HPDE6-E6E7 (cell line): ENCODE data around the gene PLBD2.

ENCODE experiments used
- DNase-seq: peaks from one replicate; pipeline ENCODE4 v3.0.0; 2011; ENCODE audit warnings: missing footprints; ENCODE audit errors: extremely low spot score

Gene PLBD2

GRCh38 chr12:113369391-113369985, 11.1 kb downstream of the PLBD2 start:
- no peak for DNase-seq

GRCh38 chr12:113370923-113371682, 12.7 kb downstream of the PLBD2 start:
- no peak for DNase-seq

- no peak for DNase-seq
These were observed 13.4 kb downstream of the PLBD2 start for GRCh38 chr12:113371808-113372207.

GRCh38 chr12:113372371-113372770, 14.0 kb downstream of the PLBD2 start:
- DNase-seq, result no peak

- no peak for DNase-seq
These were observed 15.1 kb downstream of the PLBD2 start for GRCh38 chr12:113373440-113373839.

GRCh38 chr12:113373969-113374368, 15.6 kb downstream of the PLBD2 start:
- DNase-seq, result no peak

- no peak for DNase-seq
These were observed 16.5 kb downstream of the PLBD2 start for GRCh38 chr12:113374823-113375428.

- DNase-seq, result no peak
These were observed 19.9 kb downstream of the PLBD2 start for GRCh38 chr12:113378291-113378690.

GRCh38 chr12:113381220-113381619, 22.8 kb downstream of the PLBD2 start:
- no peak for DNase-seq

GRCh38 chr12:113382206-113382605, 23.8 kb downstream of the PLBD2 start:
- no peak for DNase-seq

- no peak for DNase-seq
These were observed 26.4 kb downstream of the PLBD2 start for GRCh38 chr12:113384778-113385177.

- DNase-seq, result no peak
These were observed 27.0 kb downstream of the PLBD2 start for GRCh38 chr12:113385282-113385882.

- DNase-seq, result no peak
These were observed 28.6 kb downstream of the PLBD2 start for GRCh38 chr12:113386866-113387566.

GRCh38 chr12:113387631-113388030, 29.2 kb downstream of the PLBD2 start:
- no peak for DNase-seq

- no peak for DNase-seq
These were observed 30.0 kb downstream of the PLBD2 start for GRCh38 chr12:113388351-113388750.

GRCh38 chr12:113390064-113391043, 32.0 kb downstream of the PLBD2 start:
- DNase-seq, result no peak

GRCh38 chr12:113391145-113391544, 32.8 kb downstream of the PLBD2 start:
- no peak for DNase-seq

GRCh38 chr12:113391650-113392337, 33.4 kb downstream of the PLBD2 start:
- no peak for DNase-seq

GRCh38 chr12:113392520-113392919, 34.1 kb downstream of the PLBD2 start:
- DNase-seq, result no peak

- DNase-seq, result no peak
These were observed 34.7 kb downstream of the PLBD2 start for GRCh38 chr12:113392988-113393579.
